LNCaP clone FGC (cell line): ENCODE measurements around the gene PITRM1.
"Not testable (repeated sequence)": the region's sequence is repeated elsewhere in the genome, so short reads cannot be mapped to it uniquely, and the experiment has no call there.

Experiments used
- DNase-seq: peaks from one replicate; pipeline ENCODE4 v3.0.0-alpha.2; 2011; ENCODE audit warnings: low read depth
- H3K4me3 ChIP-seq: 2 replicates; pipeline ENCODE4 v1.5.1; 2011; ENCODE audit warnings: mild to moderate bottlenecking, low read depth, low read length, control low read depth
- CTCF ChIP-seq: IDR thresholded peaks from 2 replicates; pipeline ENCODE4 v1.5.1; 2012; ENCODE audit warnings: mild to moderate bottlenecking; ENCODE audit not compliant: control insufficient read depth, insufficient read depth; ENCODE audit errors: extremely low read depth

The PITRM1 gene, protein sequence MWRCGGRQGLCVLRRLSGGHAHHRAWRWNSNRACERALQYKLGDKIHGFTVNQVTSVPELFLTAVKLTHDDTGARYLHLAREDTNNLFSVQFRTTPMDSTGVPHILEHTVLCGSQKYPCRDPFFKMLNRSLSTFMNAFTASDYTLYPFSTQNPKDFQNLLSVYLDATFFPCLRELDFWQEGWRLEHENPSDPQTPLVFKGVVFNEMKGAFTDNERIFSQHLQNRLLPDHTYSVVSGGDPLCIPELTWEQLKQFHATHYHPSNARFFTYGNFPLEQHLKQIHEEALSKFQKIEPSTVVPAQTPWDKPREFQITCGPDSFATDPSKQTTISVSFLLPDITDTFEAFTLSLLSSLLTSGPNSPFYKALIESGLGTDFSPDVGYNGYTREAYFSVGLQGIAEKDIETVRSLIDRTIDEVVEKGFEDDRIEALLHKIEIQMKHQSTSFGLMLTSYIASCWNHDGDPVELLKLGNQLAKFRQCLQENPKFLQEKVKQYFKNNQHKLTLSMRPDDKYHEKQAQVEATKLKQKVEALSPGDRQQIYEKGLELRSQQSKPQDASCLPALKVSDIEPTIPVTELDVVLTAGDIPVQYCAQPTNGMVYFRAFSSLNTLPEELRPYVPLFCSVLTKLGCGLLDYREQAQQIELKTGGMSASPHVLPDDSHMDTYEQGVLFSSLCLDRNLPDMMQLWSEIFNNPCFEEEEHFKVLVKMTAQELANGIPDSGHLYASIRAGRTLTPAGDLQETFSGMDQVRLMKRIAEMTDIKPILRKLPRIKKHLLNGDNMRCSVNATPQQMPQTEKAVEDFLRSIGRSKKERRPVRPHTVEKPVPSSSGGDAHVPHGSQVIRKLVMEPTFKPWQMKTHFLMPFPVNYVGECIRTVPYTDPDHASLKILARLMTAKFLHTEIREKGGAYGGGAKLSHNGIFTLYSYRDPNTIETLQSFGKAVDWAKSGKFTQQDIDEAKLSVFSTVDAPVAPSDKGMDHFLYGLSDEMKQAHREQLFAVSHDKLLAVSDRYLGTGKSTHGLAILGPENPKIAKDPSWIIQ

DNA sequence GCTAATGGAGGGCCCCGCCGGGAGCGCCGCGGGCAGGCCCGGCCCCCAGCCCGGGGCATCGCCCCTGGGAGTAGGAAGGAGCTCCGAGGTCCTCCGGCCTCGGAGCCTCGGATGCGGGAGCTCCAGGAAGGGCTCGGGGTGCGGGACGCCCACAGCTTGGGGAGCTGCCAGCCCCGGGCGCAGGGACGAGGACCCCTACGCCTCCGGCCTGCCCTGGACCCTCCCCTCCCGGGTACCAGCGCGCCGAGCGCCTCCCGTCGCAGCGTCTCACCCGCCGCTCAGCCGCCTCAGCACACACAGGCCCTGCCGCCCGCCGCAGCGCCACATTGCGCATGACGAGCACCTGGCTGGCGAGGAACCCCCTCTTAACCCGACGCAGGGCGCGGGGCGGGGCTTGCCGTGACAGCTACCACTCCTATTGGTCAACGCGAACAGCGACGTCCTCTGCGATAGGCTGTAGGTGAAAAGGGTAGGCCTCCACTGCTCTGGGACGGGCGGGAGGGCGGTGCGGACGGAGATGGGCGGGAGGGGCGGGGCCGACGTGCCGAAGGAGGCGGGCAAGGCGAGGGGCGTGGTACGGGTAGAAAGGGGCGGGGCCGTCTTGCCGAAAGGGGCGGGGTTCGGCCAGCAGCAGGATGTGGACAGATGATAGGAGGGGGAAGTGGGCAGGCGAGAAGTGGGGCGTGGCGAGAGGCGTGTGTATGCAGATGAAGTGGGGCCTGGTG, at the start of gene PITRM1:
TSS of gene PITRM1 (minus strand) at position 337 of the 725 bp plus-strand sequence. CDS start at position 327, 10 bp downstream.
- 0 out of 2 replicates have a peak, but pooled peaks have one; percentile 11 for TF ChIP-seq CTCF
- H3K4me3 ChIP-seq: peak within 1 kb of the TSS; percentile 94
- DNase-seq: peak; percentile 97

DNA sequence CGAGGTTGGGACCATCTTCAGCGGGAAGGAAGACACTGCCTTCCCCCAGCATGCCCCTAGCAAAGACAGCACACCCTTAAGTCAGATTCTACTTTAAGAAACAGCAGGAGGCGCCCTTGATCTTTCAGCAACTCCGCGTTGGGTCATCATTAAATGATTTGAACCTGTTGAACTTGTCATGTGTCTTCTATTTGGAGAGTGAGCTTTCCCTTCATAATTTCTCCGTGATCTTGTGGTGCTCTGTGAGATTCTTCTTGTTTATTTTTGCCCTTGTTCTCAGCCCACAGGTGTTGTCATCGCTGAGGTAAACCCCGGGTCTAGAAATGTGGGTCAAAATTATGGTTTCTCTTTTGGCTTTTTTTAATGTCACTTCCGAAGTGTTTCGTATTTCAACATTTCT, 49.5 kb upstream of the PITRM1 start:
- TF ChIP-seq CTCF: peak; percentile 70
- peak; percentile 44 for DNase-seq
- no peak overlapping the region for H3K4me3 ChIP-seq

- not testable (repeated sequence) for DNase-seq, H3K4me3 ChIP-seq
Measured at GRCh38 chr10:3221601-3222000, 49.0 kb upstream of the PITRM1 start.

GRCh38 chr10:3220853-3221252, 48.3 kb upstream of the PITRM1 start:
- TF ChIP-seq CTCF: no peak
- no peak overlapping the region for H3K4me3 ChIP-seq
- DNase-seq: no peak

GRCh38 chr10:3219021-3219628, 46.5 kb upstream of the PITRM1 start:
- DNase-seq, H3K4me3 ChIP-seq: not testable (repeated sequence)

GRCh38 chr10:3217853-3218252, 45.3 kb upstream of the PITRM1 start:
- no peak for TF ChIP-seq CTCF
- H3K4me3 ChIP-seq: no peak overlapping the region
- DNase-seq: no peak

DNA sequence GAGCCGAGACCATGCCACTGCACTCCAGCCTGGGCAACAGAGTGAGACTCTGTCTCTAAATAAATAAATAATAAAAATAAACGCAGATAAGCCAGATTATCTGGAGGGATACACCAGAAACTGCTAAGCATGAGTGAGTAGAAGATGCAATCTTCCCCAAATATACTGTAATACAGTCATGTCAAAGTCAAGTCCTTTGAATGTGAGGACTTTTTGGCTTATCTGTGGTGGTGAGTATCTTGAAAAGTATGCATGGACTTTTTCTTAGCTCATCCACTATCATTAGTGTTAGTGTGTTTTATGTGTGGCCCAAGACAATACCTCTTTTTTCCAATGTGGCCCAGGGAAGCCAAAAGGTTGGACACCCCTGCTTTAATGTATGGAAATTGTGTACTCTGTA, 44.7 kb upstream of the PITRM1 start:
- TF ChIP-seq CTCF: no peak
- no peak for DNase-seq
- H3K4me3 ChIP-seq: no peak overlapping the region
